HAP-1 (cell line): ENCODE measurements around the gene ACACB.

Source experiments
- DNase-seq, 2 experiments: peaks; one replicate each; pipeline ENCODE4 v3.0.0-alpha.2; 2016 to 2020; ENCODE audit warnings: low spot score in 2 of 2
- H3K27me3 ChIP-seq: fragments of 250-450 bp; sonication (Bioruptor Pico); 2 replicates; pipeline ENCODE4 v1.5.1; 2020; ENCODE audit warnings: low read depth, mild to moderate bottlenecking, moderate library complexity
- H3K36me3 ChIP-seq: fragments of 250-450 bp; sonication (Bioruptor Pico); replicated peaks from 2 replicates; pipeline ENCODE4 v1.5.1; 2020; ENCODE audit warnings: mild to moderate bottlenecking
- H3K4me1 ChIP-seq: fragments of 250-450 bp; sonication (Bioruptor Pico); 2 replicates; pipeline ENCODE4 v1.5.1; 2020; ENCODE audit warnings: mild to moderate bottlenecking
- H3K4me3 ChIP-seq: fragments of 250-450 bp; sonication (Bioruptor Pico); 2 replicates; pipeline ENCODE4 v1.5.1; 2020; ENCODE audit warnings: mild to moderate bottlenecking, moderate library complexity
- H3K9me3 ChIP-seq: fragments of 250-450 bp; sonication (Bioruptor Pico); 2 replicates; pipeline ENCODE4 v1.5.1; 2020; ENCODE audit warnings: mild to moderate bottlenecking, moderate library complexity
- in situ Hi-C: fragments of 300-500 bp; cut with MboI; formaldehyde crosslinking; loops from 3 replicates; pipeline ENCODE4 v1.14.3; 2020; ENCODE audit warnings: low sequenced_read_pairs, inconsistent platforms, mixed read lengths

ACACB gene

DNA sequence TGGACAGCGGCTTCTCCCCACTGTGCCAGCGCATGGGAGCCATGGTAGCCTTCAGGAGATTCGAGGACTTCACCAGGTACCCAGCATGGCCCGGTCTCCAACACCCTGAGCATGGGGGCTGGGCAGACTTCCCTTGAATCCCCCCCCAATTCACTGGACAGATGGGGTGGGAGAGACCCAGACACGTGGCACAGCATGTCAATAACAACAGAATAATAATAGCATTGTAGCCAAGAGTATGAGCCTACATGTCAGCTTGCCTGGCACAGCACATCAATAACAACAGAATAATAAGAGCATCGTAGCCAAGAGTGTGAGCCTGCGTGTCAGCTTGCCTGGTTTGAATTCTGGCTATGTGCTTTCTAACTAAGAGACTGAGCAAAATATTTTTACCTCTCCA lies 116.3 kb downstream of the ACACB start:
- in situ Hi-C loops, result no loop called here
- Histone ChIP-seq H3K4me1 (no peaks in the 10 kb centered on the region), H3K36me3 (no peaks in the 10 kb centered on the region), H3K4me3 (no peak overlapping the region), H3K27me3 (no peaks in the 10 kb centered on the region), H3K9me3 (no peaks in the 10 kb centered on the region)
- no peak for DNase-seq

DNA sequence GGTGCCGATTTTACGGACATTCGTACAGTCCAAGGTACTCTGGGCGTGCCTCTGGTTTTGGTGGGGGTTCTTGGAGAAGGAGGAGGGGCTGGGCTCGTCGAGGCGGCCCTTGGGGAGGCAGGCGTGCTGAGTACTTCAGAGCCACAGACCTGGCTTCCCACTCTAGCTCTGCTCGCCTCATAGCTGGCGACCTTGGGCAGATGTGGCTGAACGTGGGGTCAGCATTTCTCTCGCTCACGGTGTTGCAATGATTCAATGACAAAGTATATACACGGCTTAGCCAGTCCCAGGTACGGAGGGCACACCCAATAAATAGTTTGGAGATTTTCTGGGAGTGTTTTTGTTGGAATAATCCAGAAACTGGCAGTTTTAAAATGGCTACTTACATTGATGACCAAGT lies 117.6 kb downstream of the ACACB start:
- no peak for DNase-seq
- no peak overlapping the region for H3K4me3 ChIP-seq
- in situ Hi-C loops, result no loop called here
- no peaks in the 10 kb centered on the region for H3K4me1 ChIP-seq
- H3K36me3 ChIP-seq, result no peaks in the 10 kb centered on the region
- H3K9me3 ChIP-seq, result no peaks in the 10 kb centered on the region
- no peaks in the 10 kb centered on the region for H3K27me3 ChIP-seq

DNA sequence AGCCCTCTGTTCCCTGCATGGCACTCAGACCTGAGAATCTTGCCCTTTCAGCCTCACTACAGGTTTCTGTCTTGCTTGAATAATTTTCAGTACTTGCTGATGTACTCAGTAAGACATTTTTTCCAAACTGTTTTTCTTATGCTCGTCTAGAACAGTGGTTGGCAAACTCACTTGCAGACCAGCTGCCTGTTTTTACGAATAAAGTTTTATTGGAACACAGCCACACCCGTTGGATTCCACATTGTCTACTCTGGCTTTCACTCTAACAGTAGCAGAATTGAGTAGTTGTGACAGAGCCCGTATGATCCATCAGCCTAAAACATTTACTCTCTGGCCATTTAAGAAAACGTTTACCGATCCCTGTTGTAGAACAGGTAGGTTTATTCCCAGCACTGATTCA lies 119.9 kb downstream of the ACACB start:
- no peaks in the 10 kb centered on the region for H3K9me3 ChIP-seq
- DNase-seq, result no peak
- H3K27me3 ChIP-seq, result no peaks in the 10 kb centered on the region
- H3K4me1 ChIP-seq, result no peaks in the 10 kb centered on the region
- in situ Hi-C loops, result no loop called here
- no peaks in the 10 kb centered on the region for H3K36me3 ChIP-seq
- no peak overlapping the region for H3K4me3 ChIP-seq

DNA sequence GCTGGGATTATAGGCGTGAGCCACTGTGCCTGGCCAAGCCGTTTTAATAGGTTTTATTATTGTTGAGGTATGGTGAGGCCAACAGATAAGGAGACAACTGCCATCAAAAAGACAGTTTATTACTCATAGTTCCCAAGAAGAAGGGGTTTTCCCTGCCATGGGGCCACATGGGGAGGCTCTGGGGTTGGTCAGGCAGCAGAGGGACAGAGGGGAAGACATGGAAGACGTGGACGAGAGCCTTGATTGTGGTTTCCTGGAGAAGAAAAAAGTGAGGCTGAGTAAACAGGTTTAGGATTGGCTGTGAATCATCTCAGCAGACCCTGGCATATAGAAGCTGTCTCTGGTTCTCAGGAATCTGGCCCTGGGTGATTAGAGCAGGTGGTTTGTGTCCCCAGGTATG lies 122.8 kb downstream of the ACACB start:
- in situ Hi-C loops, result no loop called here
- Histone ChIP-seq H3K4me1 (no peaks in the 10 kb centered on the region), H3K27me3 (no peaks in the 10 kb centered on the region), H3K36me3 (no peaks in the 10 kb centered on the region), H3K9me3 (no peaks in the 10 kb centered on the region), H3K4me3 (no peak overlapping the region)
- no peak for DNase-seq

DNA sequence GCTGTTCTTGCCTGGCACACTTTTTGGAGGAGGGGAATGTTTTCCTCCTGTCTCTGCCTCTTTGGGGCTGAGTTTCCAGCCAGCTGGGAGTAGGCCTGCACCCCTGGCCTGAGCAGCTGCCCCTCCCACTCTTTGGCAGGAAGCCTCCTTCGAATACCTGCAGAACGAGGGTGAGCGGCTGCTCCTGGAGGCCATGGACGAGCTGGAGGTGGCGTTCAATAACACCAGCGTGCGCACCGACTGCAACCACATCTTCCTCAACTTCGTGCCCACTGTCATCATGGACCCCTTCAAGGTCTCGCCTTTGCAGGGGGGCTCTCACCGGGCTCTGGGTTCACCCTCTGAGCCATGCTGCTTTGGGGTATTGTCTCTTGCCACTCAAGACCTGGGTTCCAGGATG lies 123.3 kb downstream of the ACACB start:
- H3K4me1 ChIP-seq, result no peaks in the 10 kb centered on the region
- no peak overlapping the region for H3K4me3 ChIP-seq
- in situ Hi-C loops, result no loop called here
- H3K9me3 ChIP-seq, result no peaks in the 10 kb centered on the region
- H3K36me3 ChIP-seq, result no peaks in the 10 kb centered on the region
- no peaks in the 10 kb centered on the region for H3K27me3 ChIP-seq
- DNase-seq, result no peak

DNA sequence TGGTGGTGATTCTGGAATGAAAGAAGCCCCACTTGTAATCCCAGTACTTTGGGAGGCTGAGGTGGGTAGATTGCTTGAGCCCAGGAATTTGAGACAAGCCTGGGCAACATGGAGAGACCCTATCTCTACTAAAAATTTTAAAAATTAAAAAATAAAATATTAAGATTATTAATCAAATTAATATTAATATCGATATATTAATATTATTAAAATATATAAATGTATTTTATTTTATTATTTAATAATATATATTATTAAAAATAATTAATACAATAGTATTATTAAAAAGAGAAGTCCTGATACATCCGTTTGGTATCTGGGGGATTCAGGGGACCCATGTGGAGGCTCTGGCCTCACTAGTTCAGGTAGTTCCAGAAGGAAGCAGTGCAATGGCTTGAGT lies 124.0 kb downstream of the ACACB start:
- DNase-seq, result no peak
- H3K4me1 ChIP-seq, result no peaks in the 10 kb centered on the region
- no peaks in the 10 kb centered on the region for H3K36me3 ChIP-seq
- H3K9me3 ChIP-seq, result no peaks in the 10 kb centered on the region
- no peak overlapping the region for H3K4me3 ChIP-seq
- in situ Hi-C loops, result no loop called here
- no peaks in the 10 kb centered on the region for H3K27me3 ChIP-seq

DNA sequence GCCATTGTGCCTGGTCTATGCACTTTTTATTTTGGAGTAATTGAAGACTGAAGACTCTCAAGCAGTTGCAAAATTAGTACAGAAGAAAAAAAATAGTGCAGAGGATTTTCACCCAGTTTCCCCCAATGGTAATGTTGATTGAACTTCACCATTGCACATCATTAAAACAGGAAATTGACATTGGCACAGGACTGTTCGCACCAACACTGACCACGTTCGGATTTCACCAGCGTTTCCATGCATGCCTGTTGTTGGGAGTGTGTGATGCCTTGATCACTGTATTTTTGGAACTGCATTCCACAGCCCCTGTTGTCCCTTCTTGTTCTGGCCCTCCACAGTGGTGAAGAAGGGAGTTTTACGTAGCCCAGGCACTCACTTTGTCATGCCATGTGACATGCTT lies 125.5 kb downstream of the ACACB start:
- no peaks in the 10 kb centered on the region for H3K4me1 ChIP-seq
- H3K9me3 ChIP-seq, result no peaks in the 10 kb centered on the region
- H3K4me3 ChIP-seq, result no peak overlapping the region
- H3K36me3 ChIP-seq, result no peaks in the 10 kb centered on the region; the same call in 1 of the 2 replicates
- in situ Hi-C loops, result no loop called here
- no peak for DNase-seq
- no peaks in the 10 kb centered on the region for H3K27me3 ChIP-seq

DNA sequence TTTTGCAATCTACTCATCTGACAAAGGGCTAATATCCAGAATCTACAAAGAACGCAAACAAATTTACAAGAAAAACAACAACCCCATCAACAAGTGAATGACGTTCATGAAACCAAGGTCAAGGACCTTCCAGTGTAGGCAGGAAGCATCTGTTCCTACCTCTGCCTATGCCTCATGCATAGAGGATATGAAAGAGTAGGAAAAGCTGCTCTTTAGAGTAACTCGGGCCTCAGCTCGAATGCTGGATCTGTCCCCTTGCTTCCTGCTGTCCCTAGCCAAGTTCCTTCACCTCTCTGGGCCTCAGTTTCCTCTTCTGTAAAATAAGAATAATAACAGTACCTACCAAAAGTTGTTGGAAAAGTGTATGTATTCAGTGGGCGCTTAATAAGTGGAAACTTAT lies 127.7 kb downstream of the ACACB start:
- in situ Hi-C loops, result no loop called here
- Histone ChIP-seq H3K9me3 (no peaks in the 10 kb centered on the region), H3K27me3 (no peaks in the 10 kb centered on the region), H3K4me1 (no peaks in the 10 kb centered on the region), H3K4me3 (no peak overlapping the region), H3K36me3 (no peaks in the 10 kb centered on the region; the same call in 1 of the 2 replicates)
- DNase-seq, result no peak

DNA sequence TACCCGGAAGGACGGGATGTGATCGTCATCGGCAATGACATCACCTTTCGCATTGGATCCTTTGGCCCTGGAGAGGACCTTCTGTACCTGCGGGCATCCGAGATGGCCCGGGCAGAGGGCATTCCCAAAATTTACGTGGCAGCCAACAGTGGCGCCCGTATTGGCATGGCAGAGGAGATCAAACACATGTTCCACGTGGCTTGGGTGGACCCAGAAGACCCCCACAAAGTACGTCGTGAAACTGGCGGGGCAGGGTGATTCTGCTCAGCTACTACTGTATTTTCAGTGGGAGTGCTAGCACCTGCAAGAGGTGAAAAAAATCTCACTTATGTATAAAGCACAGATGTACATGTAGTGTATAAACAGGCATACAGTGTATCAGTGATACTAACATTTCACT lies 129.8 kb downstream of the ACACB start:
- H3K27me3 ChIP-seq, result no peaks in the 10 kb centered on the region
- in situ Hi-C loops, result no loop called here
- no peaks in the 10 kb centered on the region; the same call in 1 of the 2 replicates for H3K36me3 ChIP-seq
- no peaks in the 10 kb centered on the region for H3K9me3 ChIP-seq
- DNase-seq, result no peak
- no peaks in the 10 kb centered on the region for H3K4me1 ChIP-seq
- no peak overlapping the region for H3K4me3 ChIP-seq

DNA sequence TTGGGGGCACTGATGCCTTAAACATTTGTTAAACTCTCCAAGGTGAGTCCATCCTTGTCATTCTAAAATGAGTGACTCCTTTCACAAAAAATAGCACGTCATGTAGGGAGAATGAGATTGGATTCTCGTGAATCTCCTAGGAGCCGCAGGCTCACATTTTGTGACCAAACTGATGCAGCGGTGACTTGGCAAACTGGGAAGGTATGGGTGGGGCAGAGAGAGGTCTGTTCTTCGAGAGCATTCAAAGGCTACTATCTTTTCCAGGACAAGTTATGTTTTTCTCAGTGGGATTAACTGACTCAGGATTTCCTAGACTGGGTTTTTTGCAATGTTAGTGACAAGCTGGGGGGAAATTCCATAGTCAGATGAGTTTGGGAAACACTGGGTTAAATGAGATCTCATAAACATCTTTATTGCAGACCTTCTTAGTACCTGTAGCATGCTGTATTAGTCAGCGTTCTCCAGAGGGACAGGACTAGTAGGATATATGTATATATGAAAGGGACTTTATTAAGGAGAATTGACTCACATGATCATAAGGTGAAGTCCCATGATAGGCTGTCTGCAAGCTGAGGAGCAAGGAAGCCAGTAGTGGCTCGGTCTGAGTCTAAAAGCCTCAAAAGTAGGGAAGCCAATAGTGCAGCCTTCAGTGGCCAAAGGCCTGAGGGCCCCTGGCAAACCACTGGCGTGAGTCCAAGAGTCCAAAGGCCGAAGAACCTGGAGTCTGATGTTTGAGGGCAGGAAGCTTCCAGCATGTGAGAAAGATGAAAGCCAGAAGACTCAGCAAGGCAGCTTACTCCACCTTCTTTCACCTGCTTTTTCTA lies 131.7 kb downstream of the ACACB start:
- Histone ChIP-seq H3K36me3 (no peaks in the 10 kb centered on the region; the same call in 1 of the 2 replicates), H3K4me3 (no peak overlapping the region), H3K9me3 (no peaks in the 10 kb centered on the region), H3K4me1 (no peaks in the 10 kb centered on the region), H3K27me3 (no peaks in the 10 kb centered on the region)
- DNase-seq, result no peak
- in situ Hi-C loops, result no loop called here

DNA sequence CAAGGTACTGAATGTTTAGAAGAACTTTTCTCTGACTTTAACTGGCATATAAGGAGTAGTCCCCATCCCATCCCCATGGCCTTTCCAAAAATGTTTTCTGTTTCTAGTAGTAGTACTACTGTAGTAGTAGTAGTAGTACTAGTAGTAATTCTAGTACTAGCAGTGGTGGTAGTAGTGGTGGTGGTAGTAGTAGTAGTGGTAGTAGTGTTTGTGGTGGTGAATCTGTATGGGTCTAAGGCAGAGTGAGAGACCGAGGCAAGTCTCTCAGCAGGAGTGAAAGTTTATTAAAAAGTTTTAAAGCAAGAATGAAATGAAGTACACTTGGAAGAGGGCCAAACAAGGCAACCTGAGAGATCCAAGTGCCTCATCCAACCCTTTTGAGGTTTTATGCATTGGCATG lies 134.1 kb downstream of the ACACB start:
- Histone ChIP-seq H3K9me3 (no peaks in the 10 kb centered on the region), H3K27me3 (no peaks in the 10 kb centered on the region), H3K36me3 (no peaks in the 10 kb centered on the region; the same call in 1 of the 2 replicates), H3K4me3 (no peak overlapping the region), H3K4me1 (no peaks in the 10 kb centered on the region)
- DNase-seq, result no peak
- in situ Hi-C loops, result no loop called here

DNA sequence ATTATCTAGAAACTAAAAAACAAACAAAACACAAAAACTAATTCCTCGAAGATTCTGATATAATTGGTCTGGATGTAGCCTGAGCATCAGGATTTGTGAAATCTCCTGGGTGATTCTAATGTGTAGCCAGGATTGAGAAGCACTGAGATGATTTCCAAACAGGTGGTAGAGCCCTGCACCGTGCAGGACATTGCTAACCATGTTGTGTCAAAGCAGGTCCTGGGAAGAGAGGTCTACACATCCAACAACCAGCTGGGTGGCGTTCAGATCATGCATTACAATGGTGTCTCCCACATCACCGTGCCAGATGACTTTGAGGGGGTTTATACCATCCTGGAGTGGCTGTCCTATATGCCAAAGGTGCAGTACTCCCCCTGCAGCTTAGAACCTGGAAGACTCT lies 136.4 kb downstream of the ACACB start:
- H3K27me3 ChIP-seq, result no peaks in the 10 kb centered on the region
- in situ Hi-C loops, result no loop called here

DNA sequence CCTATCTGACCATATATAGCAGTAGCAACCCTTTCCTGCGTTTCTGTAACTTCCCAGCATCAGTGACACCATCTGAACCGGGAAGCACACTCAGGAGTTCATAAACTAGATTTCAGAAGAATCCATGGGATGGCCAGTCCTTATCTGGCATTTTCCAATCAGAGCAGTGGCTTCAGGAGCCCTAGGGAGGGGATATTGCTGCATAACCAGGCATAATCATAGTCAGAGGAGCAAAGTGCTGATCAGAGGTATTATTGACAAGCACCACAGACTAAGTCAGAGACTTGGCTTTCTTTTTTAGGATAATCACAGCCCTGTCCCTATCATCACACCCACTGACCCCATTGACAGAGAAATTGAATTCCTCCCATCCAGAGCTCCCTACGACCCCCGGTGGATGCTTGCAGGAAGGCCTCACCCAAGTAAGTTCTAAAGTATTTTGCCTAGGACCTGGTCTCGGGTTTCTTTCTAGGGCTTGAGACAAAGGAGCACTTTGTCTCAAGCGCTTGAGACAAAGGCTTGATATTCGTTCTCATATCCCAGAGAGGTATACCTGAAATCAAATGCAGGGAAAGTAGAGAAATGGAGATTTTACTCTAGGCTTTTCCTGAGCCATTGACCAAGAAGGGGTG lies 137.6 kb downstream of the ACACB start:
- Histone ChIP-seq H3K27me3 (no peaks in the 10 kb centered on the region), H3K9me3 (no peaks in the 10 kb centered on the region), H3K4me3 (no peak overlapping the region), H3K36me3 (no peaks in the 10 kb centered on the region), H3K4me1 (no peaks in the 10 kb centered on the region)
- in situ Hi-C loops, result no loop called here
- no peak for DNase-seq

More for the DNA sequence above, 136.4 kb downstream of the ACACB start:
- no peaks in the 10 kb centered on the region for H3K9me3 ChIP-seq
- DNase-seq, result no peak
- H3K36me3 ChIP-seq, result no peaks in the 10 kb centered on the region
- H3K4me3 ChIP-seq, result no peak overlapping the region
- H3K4me1 ChIP-seq, result no peaks in the 10 kb centered on the region

DNA sequence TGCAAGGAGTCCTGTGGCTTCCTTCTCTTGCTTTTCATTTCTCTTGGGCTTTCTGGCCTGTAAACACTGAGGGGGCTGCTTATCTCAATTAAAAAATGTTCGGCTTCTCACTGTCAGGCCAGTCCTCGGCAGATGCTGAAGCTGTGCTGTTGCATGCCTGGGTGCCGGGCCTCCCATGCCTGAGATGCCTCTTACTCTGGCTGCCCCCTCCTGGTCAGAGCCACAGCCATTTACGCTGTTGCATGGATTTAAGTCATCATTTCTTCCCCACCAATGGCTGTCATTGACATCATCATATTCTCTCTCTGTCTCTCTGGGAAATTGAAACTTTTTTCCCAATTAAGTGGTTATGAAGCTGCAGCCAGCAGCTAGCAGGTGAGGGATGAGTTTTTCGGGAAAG lies 139.0 kb downstream of the ACACB start:
- Histone ChIP-seq H3K4me1 (no peaks in the 10 kb centered on the region), H3K36me3 (no peaks in the 10 kb centered on the region), H3K27me3 (no peaks in the 10 kb centered on the region), H3K4me3 (no peak overlapping the region), H3K9me3 (no peaks in the 10 kb centered on the region)
- DNase-seq, result no peak
- in situ Hi-C loops, result no loop called here
